GM23338 (cell line): ENCODE measurements around the gene KMT2E. TPM values are rescaled to one million over a fixed set of nuclear protein-coding genes. Genes with fewer than 3 reads are reported as not detected.

ENCODE experiments used
- ATAC-seq: fragments of 200-7000 bp; cut with Tn5 transposase; 3 replicates; pipeline ENCODE4 v1.9.1; 2020
- DNase-seq: peaks from one replicate; pipeline ENCODE4 v3.0.0-alpha.2; 2015; ENCODE audit warnings: low spot score
- H2AFZ ChIP-seq: fragments of 200-600 bp; sonication (generic); 2 replicates; pipeline ENCODE4 v1.8.0; 2016; ENCODE audit warnings: antibody characterized with exemption, mild to moderate bottlenecking, moderate library complexity
- H3F3A ChIP-seq: fragments of 200-600 bp; sonication (generic); replicated peaks from 2 replicates; pipeline ENCODE4 v1.8.0; 2017; ENCODE audit warnings: antibody characterized with exemption, mixed run types, low read depth
- H3K27ac ChIP-seq: fragments of 200-600 bp; sonication (generic); 2 replicates; pipeline ENCODE4 v1.6.1; 2016; ENCODE audit warnings: low read depth
- H3K27me3 ChIP-seq: fragments of 200-600 bp; sonication (generic); 2 replicates; pipeline ENCODE4 v1.8.0; 2016; ENCODE audit warnings: mild to moderate bottlenecking, mixed run types, moderate library complexity; ENCODE audit not compliant: insufficient read depth
- H3K36me3 ChIP-seq: fragments of 200-600 bp; sonication (generic); 2 replicates; pipeline ENCODE4 v1.8.0; 2016; ENCODE audit warnings: mild to moderate bottlenecking; ENCODE audit not compliant: insufficient read depth
- H3K4me1 ChIP-seq: fragments of 200-600 bp; sonication (generic); 2 replicates; pipeline ENCODE4 v1.8.0; 2016; ENCODE audit warnings: mild to moderate bottlenecking, moderate library complexity; ENCODE audit not compliant: insufficient read depth
- H3K4me2 ChIP-seq: fragments of 200-600 bp; sonication (generic); 2 replicates; pipeline ENCODE4 v1.7.1; 2017; ENCODE audit warnings: mixed run types
- H3K4me3 ChIP-seq: fragments of 200-600 bp; sonication (generic); 2 replicates; pipeline ENCODE4 v1.6.1; 2016; ENCODE audit warnings: mixed run types
- H3K79me2 ChIP-seq: fragments of 200-600 bp; sonication (generic); replicated peaks from 2 replicates; pipeline ENCODE4 v1.8.0; 2017; ENCODE audit warnings: mild to moderate bottlenecking; ENCODE audit not compliant: insufficient read depth
- H3K9me2 ChIP-seq: fragments of 200-600 bp; sonication (generic); 2 replicates; pipeline ENCODE4 v1.8.0; 2017; ENCODE audit not compliant: insufficient read depth
- H4K20me1 ChIP-seq: fragments of 200-600 bp; sonication (generic); replicated peaks from 2 replicates; pipeline ENCODE4 v1.8.0; 2017; ENCODE audit warnings: mild to moderate bottlenecking; ENCODE audit not compliant: insufficient read depth
- H3K27ac Mint-ChIP-seq: 2 replicates; pipeline ENCODE4 v1.8.0; 2020; ENCODE audit warnings: inconsistent platforms, mild to moderate bottlenecking, moderate library complexity, mixed read lengths
- H3K27me3 Mint-ChIP-seq: 3 replicates; pipeline ENCODE4 v1.8.0; 2022; ENCODE audit warnings: low read depth, mild to moderate bottlenecking, moderate library complexity, mixed read lengths, inconsistent platforms; ENCODE audit not compliant: insufficient read depth, poor library complexity
- H3K36me3 Mint-ChIP-seq: 3 replicates; pipeline ENCODE4 v1.8.0; 2021; ENCODE audit warnings: low read depth, mild to moderate bottlenecking, inconsistent platforms, moderate library complexity, mixed read lengths
- H3K4me1 Mint-ChIP-seq: 3 replicates; pipeline ENCODE4 v1.8.0; 2020; ENCODE audit warnings: mild to moderate bottlenecking, inconsistent platforms, mixed read lengths
- H3K4me3 Mint-ChIP-seq: 3 replicates; pipeline ENCODE4 v1.8.0; 2021; ENCODE audit warnings: moderate library complexity, mild to moderate bottlenecking, inconsistent platforms, mixed read lengths
- H3K9me3 Mint-ChIP-seq: 3 replicates; pipeline ENCODE4 v1.8.0; 2020; ENCODE audit warnings: moderate library complexity, mild to moderate bottlenecking, inconsistent platforms, mixed read lengths
- CREB1 ChIP-seq: fragments of 250-450 bp; sonication (Bioruptor Pico); IDR thresholded peaks from 2 replicates; pipeline ENCODE4 v1.5.0; 2020; ENCODE audit warnings: low read depth, mild to moderate bottlenecking, moderate library complexity
- ETS1 ChIP-seq: IDR thresholded peaks from 2 replicates; pipeline ENCODE4 v1.6.1; 2016; ENCODE audit warnings: antibody characterized with exemption
- EZH2phosphoT487 ChIP-seq: fragments of 200-600 bp; sonication (generic); IDR thresholded peaks from one replicate; pipeline ENCODE4 v1.8.1; 2018; ENCODE audit warnings: antibody characterized with exemption; ENCODE audit not compliant: unreplicated experiment
- JUNB ChIP-seq: IDR thresholded peaks from one replicate; pipeline ENCODE4 v1.6.1; 2016; ENCODE audit warnings: antibody characterized with exemption; ENCODE audit not compliant: unreplicated experiment
- POLR2AphosphoS5 ChIP-seq: IDR thresholded peaks from 2 replicates; pipeline ENCODE4 v1.6.1; 2016; ENCODE audit warnings: antibody characterized with exemption, low read depth
- REST ChIP-seq: IDR thresholded peaks from one replicate; pipeline ENCODE4 v1.6.1; 2018; ENCODE audit warnings: antibody characterized with exemption; ENCODE audit not compliant: unreplicated experiment
- STAT1 ChIP-seq: IDR thresholded peaks from one replicate; pipeline ENCODE4 v1.6.1; 2016; ENCODE audit warnings: antibody characterized with exemption; ENCODE audit not compliant: unreplicated experiment
- ZNF462 ChIP-seq: fragments of 250-450 bp; sonication (Bioruptor Pico); IDR thresholded peaks from 2 replicates; pipeline ENCODE4 v1.5.0; 2020; ENCODE audit warnings: mild to moderate bottlenecking, moderate library complexity
- polyA plus RNA-seq: library from polyadenylated mRNA; unstranded; fragments of >200 nt; fragmentation: Nextera tagmentation; extraction: Ambion mirVana; gene quantifications from 2 replicates; pipeline ENCODE4 v1.2.1, GENCODE V29; 2016
- total RNA-seq: library from RNA; depleted of rRNA; stranded (reverse); fragments of >200 nt; shearing (Covaris generic); gene quantifications from 2 replicates; pipeline ENCODE4 v1.2.3, GENCODE V29; 2014

KMT2E gene
- total and polyA plus RNA-seq, 2 experiments from 2014 or later, result 50.2 to 70.9 TPM

- TF ChIP-seq JUNB (no peak), STAT1 (no peak), CREB1 (no peak), EZH2phosphoT487 (no peak), ZNF462 (CRISPR knock-in tag) (no peak)
Observed at GRCh38 chr7:105057472-105057871, 43.5 kb downstream of the KMT2E start (continued).

GRCh38 chr7:105060437-105060836 is 46.4 kb downstream of the KMT2E start:
- H3K36me3 Mint-ChIP-seq, result peaks cover 15% of the 10 kb centered on the region; the same call in 2 of the 3 replicates
- no peak overlapping the region for H2AFZ ChIP-seq
- H4K20me1 ChIP-seq, result peaks cover 38% of the 10 kb centered on the region
- ATAC-seq (no peak), DNase-seq (no peak)
- no peaks in the 10 kb centered on the region for H3K27me3 Mint-ChIP-seq
- H3K36me3 ChIP-seq, result peaks cover 6% of the 10 kb centered on the region; the same call in 1 of the 2 replicates
- peaks cover 80% of the 10 kb centered on the region for H3K79me2 ChIP-seq
- TF ChIP-seq JUNB (no peak), EZH2phosphoT487 (no peak), ETS1 (no peak), REST (no peak), POLR2AphosphoS5 (no peak)
- H3K9me3 Mint-ChIP-seq, result no peaks in the 10 kb centered on the region
- no peak overlapping the region for H3K4me3 ChIP-seq
- H3K27me3 ChIP-seq, result no peaks in the 10 kb centered on the region
- no peaks in the 10 kb centered on the region for H3F3A ChIP-seq
- no peak overlapping the region for H3K27ac ChIP-seq
- no peak overlapping the region for H3K4me2 ChIP-seq
- peak overlapping the region; percentile 30; the same call in 1 of the 2 replicates for H3K27ac Mint-ChIP-seq
- peaks cover 16% of the 10 kb centered on the region for H3K4me1 ChIP-seq
- H3K9me2 ChIP-seq, result no peaks in the 10 kb centered on the region
- peaks cover 22% of the 10 kb centered on the region; the same call in 2 of the 3 replicates for H3K4me1 Mint-ChIP-seq
- H3K4me3 Mint-ChIP-seq, result no peak overlapping the region
